ENCODE results near the gene TRIM47. TPM values are rescaled to one million over a fixed set of nuclear protein-coding genes. Genes with fewer than 3 reads are reported as not detected.

The TRIM47 gene
- total and polyA plus RNA-seq, 2 of the 13 experiments (the other 11 are each of a cell fraction or from before 2014, with no cell fraction given), result 33.5 to 82.0 TPM

DNA sequence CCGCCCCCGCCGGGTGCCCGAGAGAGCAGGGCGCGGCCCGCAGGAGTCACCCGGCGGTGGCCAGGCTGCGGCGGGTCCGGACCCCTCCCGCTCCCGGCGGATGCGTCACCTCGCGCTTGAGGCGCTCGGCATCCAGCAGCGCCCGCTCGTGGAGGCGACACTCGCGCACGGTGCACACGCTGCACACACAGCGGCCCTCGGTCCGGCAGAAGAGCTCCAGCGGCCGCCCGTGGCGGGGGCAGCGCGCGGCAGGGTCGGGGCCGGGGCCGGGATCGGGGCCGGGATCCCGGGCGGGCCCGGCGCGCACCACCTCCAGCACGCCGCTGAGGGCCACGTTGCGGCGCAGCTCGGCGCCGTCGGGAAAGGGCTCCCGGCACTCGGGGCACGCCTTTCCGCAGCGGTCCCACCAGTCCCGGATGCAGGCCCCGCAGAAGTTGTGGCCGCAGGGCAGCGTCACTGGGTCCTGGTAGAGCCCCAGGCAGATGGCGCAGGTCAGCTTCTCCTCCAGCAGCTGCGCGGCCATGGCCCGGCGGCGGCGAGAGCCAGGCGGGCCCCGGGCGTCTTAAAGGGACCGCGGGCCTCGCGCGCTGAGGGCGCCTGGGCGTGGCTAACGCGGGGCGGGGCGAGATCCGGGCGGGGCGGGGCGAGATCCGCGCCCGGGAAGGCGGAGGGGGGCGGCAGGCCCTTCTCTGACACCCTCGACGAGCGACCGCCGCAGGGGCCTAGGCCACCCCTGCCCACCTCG, 18.2 kb upstream of the TRIM47 start, which contains the start of gene TRIM65 (continued):
- TF ChIP-seq LRRFIP1 (CRISPR knock-in tag; conservative IDR thresholded peaks at IDR 0.05) (no peak), SSRP1 (CRISPR knock-in tag; IDR thresholded peaks at IDR 0.05) (peak; percentile 33; the same call in 1 of the 2 replicates), TERF1 (CRISPR knock-in tag; IDR thresholded peaks at IDR 0.05) (no peak), ZNF782 (CRISPR knock-in tag; IDR thresholded peaks at IDR 0.05; ENCODE audit: borderline replicate concordance) (no peak), ZNF709 (CRISPR knock-in tag; IDR thresholded peaks at IDR 0.05) (peak; percentile 34; the same call in 1 of the 2 replicates), ZC3H13 (CRISPR knock-in tag; IDR thresholded peaks at IDR 0.05) (peak; percentile 95), HNRNPLL (IDR thresholded peaks at IDR 0.05; ENCODE audit: low read depth, low read length, poor library complexity, severe bottlenecking) (peak; percentile 83), MED8 (CRISPR knock-in tag; IDR thresholded peaks at IDR 0.05; ENCODE audit: insufficient replicate concordance) (no peak), PITX1 (CRISPR knock-in tag; IDR thresholded peaks at IDR 0.05) (no peak), RFXANK (CRISPR knock-in tag; IDR thresholded peaks at IDR 0.05) (no peak), DRAP1 (CRISPR knock-in tag; IDR thresholded peaks at IDR 0.05) (peak; percentile 87), TFDP2 (CRISPR knock-in tag; IDR thresholded peaks at IDR 0.05) (peak; percentile 45), SMARCE1 (IDR thresholded peaks at IDR 0.05; ENCODE audit: borderline replicate concordance) (no peak), ZFP36L1 (CRISPR knock-in tag; IDR thresholded peaks at IDR 0.05) (no peak), SIX4 (CRISPR knock-in tag; IDR thresholded peaks at IDR 0.05) (no peak), ZNF879 (CRISPR knock-in tag; IDR thresholded peaks at IDR 0.05) (no peak), MAFK (conservative IDR thresholded peaks at IDR 0.05 in 1 of 2, IDR thresholded peaks at IDR 0.05 in 1 of 2; ENCODE audit: low read length in 2 of 2) (no peak), RFX3 (CRISPR knock-in tag; IDR thresholded peaks at IDR 0.05) (no peak)
- TF ChIP-seq, protein P1, sequence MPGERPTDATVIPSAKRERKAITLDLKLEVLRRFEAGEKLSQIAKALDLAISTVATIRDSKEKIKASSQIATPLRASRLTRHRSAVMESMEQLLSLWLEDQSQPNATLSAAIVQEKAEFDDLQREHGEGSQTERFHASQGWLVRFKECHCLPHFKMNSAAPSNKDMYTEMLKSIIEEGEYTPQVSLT (CRISPR knock-in tag; IDR thresholded peaks at IDR 0.05; ENCODE audit: borderline replicate concordance, low read depth), result no peak; the same call in 1 of the 2 replicates
- TF ChIP-seq, protein P2, sequence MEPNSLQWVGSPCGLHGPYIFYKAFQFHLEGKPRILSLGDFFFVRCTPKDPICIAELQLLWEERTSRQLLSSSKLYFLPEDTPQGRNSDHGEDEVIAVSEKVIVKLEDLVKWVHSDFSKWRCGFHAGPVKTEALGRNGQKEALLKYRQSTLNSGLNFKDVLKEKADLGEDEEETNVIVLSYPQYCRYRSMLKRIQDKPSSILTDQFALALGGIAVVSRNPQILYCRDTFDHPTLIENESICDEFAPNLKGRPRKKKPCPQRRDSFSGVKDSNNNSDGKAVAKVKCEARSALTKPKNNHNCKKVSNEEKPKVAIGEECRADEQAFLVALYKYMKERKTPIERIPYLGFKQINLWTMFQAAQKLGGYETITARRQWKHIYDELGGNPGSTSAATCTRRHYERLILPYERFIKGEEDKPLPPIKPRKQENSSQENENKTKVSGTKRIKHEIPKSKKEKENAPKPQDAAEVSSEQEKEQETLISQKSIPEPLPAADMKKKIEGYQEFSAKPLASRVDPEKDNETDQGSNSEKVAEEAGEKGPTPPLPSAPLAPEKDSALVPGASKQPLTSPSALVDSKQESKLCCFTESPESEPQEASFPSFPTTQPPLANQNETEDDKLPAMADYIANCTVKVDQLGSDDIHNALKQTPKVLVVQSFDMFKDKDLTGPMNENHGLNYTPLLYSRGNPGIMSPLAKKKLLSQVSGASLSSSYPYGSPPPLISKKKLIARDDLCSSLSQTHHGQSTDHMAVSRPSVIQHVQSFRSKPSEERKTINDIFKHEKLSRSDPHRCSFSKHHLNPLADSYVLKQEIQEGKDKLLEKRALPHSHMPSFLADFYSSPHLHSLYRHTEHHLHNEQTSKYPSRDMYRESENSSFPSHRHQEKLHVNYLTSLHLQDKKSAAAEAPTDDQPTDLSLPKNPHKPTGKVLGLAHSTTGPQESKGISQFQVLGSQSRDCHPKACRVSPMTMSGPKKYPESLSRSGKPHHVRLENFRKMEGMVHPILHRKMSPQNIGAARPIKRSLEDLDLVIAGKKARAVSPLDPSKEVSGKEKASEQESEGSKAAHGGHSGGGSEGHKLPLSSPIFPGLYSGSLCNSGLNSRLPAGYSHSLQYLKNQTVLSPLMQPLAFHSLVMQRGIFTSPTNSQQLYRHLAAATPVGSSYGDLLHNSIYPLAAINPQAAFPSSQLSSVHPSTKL (CRISPR knock-in tag; IDR thresholded peaks at IDR 0.05), result no peak

All from HepG2 (cell line).